ENCODE measurements around the gene UHRF1.
"Not testable (repeated sequence)": the region's sequence is repeated elsewhere in the genome, so short reads cannot be mapped to it uniquely, and the experiment has no call there.

Gene UHRF1

DNA sequence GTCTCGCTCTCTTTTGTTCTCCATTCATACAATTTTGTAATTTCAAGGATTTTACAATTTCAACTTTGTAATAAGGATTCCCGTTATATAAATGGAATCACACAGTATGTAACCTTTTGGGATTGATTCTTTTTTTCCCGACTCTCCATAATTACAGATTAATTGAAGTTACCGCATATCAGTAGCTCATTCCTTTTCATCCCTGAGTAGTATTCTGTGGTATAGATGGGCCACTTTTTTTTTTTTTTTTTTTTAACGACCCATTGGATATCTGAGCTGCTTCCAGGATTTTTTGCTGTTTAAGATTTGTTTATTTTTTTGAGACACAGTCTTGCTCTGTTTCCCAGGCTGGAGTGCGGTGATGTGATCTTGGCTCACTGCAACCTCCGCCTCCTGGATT is 27.8 kb downstream of the UHRF1 start:
- Histone ChIP-seq H3K4me2 (no peak overlapping the region), H3K27ac (no peak overlapping the region), H3K79me2 (ENCODE audit: insufficient read depth, low read depth) (no peaks in the 10 kb centered on the region), H3K4me1 (ENCODE audit: low read depth, poor library complexity, severe bottlenecking) (no peaks in the 10 kb centered on the region), H3K9ac (no peak overlapping the region), H3K36me3 (ENCODE audit: insufficient read depth) (peaks cover 3% of the 10 kb centered on the region; the same call in 1 of the 2 replicates), H3K4me3 (IDR thresholded peaks at IDR 0.05; ENCODE audit: insufficient read depth, low read depth, low read length) (no peak overlapping the region), H4K20me1 (ENCODE audit: insufficient read depth) (0 out of 2 replicates have a peak, but pooled peaks cover 5% of the 10 kb centered on the region), H3K27me3 (ENCODE audit: insufficient read depth, low read depth) (no peaks in the 10 kb centered on the region), H2AFZ (ENCODE audit: low read depth) (no peak overlapping the region)
- TF ChIP-seq, protein P1, sequence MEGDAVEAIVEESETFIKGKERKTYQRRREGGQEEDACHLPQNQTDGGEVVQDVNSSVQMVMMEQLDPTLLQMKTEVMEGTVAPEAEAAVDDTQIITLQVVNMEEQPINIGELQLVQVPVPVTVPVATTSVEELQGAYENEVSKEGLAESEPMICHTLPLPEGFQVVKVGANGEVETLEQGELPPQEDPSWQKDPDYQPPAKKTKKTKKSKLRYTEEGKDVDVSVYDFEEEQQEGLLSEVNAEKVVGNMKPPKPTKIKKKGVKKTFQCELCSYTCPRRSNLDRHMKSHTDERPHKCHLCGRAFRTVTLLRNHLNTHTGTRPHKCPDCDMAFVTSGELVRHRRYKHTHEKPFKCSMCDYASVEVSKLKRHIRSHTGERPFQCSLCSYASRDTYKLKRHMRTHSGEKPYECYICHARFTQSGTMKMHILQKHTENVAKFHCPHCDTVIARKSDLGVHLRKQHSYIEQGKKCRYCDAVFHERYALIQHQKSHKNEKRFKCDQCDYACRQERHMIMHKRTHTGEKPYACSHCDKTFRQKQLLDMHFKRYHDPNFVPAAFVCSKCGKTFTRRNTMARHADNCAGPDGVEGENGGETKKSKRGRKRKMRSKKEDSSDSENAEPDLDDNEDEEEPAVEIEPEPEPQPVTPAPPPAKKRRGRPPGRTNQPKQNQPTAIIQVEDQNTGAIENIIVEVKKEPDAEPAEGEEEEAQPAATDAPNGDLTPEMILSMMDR (conservative IDR thresholded peaks at IDR 0.05; ENCODE audit: low read depth, low read length), result no peak

DNA sequence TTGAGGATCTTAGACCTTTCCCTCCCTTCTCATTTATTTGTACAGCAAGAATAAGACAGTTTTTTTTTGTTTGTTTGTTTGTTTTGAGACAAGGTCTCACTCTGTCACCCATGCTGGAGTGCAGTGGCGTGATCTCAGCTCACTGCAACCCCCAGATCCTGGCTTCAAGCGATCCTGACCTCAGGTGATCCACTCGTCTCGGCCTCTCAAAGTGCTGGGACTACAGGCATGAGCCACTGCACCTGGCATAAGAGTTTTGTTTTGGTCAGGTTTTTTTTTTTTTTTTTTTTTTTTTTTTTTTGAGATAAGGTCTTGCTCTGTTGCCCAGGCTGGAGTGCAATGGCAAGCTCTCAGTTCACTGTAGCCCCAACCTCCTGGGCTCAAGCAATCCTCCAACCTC is 29.2 kb downstream of the UHRF1 start:
- H3K36me3 ChIP-seq (ENCODE audit: insufficient read depth); H3K4me2 ChIP-seq; H2AFZ ChIP-seq (ENCODE audit: low read depth); H3K27me3 ChIP-seq (ENCODE audit: insufficient read depth, low read depth); H3K4me1 ChIP-seq (ENCODE audit: low read depth, poor library complexity, severe bottlenecking); H4K20me1 ChIP-seq (ENCODE audit: insufficient read depth); H3K27ac ChIP-seq; H3K9ac ChIP-seq; H3K79me2 ChIP-seq (ENCODE audit: insufficient read depth, low read depth); H3K4me3 ChIP-seq (IDR thresholded peaks at IDR 0.05; ENCODE audit: insufficient read depth, low read depth, low read length): not testable (repeated sequence)

DNA sequence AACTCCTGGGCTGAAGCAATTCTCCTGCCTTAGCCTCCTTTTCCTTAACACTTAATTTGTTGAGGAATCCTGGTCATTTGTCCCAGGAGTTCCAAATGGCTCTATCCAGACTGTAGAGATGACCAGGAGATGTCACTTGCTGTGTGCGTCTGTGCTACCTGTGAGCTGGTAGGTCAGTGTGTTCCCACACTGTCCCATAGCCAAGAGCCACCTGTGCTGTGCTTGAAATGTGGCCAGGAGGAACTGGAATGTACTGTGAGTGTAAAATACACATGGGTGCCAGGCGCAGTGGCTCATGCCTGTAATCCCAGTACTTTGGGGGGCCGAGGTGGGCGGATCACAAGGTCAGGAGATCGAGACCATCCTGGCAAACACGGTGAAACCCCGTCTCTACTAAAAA is 30.2 kb downstream of the UHRF1 start:
- Histone ChIP-seq H3K27me3 (ENCODE audit: insufficient read depth, low read depth) (no peaks in the 10 kb centered on the region), H3K9ac (no peak overlapping the region), H3K79me2 (ENCODE audit: insufficient read depth, low read depth) (no peaks in the 10 kb centered on the region), H4K20me1 (ENCODE audit: insufficient read depth) (0 out of 2 replicates have a peak, but pooled peaks cover 2% of the 10 kb centered on the region), H3K4me2 (no peak overlapping the region), H3K4me3 (IDR thresholded peaks at IDR 0.05; ENCODE audit: insufficient read depth, low read depth, low read length) (no peak overlapping the region), H2AFZ (ENCODE audit: low read depth) (no peak overlapping the region), H3K4me1 (ENCODE audit: low read depth, poor library complexity, severe bottlenecking) (no peaks in the 10 kb centered on the region), H3K36me3 (ENCODE audit: insufficient read depth) (no peaks in the 10 kb centered on the region; the same call in 1 of the 2 replicates), H3K27ac (no peak overlapping the region)
- TF ChIP-seq, protein P1 (conservative IDR thresholded peaks at IDR 0.05; ENCODE audit: low read depth, low read length), result no peak

DNA sequence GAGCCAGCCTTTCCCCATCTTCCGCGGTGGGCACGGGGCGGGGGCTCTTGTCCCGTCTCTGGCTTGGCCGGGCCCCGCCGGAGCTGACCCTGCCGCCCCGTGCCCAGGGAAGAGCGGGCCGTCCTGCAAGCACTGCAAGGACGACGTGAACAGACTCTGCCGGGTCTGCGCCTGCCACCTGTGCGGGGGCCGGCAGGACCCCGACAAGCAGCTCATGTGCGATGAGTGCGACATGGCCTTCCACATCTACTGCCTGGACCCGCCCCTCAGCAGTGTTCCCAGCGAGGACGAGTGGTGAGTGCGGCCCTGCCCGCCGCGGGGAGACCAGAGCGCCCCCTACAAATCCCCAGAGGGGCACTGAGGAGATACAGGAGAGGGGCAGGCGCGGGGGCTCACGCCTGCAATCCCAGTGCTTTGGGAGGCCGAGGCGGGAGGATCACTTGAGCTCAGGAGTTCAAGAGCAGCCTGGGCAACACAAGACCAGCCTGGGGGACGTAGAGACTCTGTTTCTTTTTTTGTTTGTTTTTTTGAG is 32.4 kb downstream of the UHRF1 start:
- not testable (repeated sequence) for H3K79me2 ChIP-seq (ENCODE audit: insufficient read depth, low read depth); H3K36me3 ChIP-seq (ENCODE audit: insufficient read depth)

DNA sequence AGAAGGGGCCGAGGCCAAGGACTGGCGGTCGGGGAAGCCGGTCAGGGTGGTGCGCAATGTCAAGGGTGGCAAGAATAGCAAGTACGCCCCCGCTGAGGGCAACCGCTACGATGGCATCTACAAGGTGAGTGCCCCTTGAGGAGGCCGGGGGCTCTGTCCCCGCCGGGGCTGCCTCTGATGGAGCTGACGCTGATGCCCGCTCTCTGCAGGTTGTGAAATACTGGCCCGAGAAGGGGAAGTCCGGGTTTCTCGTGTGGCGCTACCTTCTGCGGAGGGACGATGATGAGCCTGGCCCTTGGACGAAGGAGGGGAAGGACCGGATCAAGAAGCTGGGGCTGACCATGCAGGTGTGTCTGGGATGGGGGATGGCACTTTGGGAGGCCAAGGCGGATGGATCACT is 41.3 kb downstream of the UHRF1 start:
- not testable (repeated sequence) for H3K9ac ChIP-seq; H3K4me1 ChIP-seq (ENCODE audit: low read depth, poor library complexity, severe bottlenecking); H3K36me3 ChIP-seq (ENCODE audit: insufficient read depth); H4K20me1 ChIP-seq (ENCODE audit: insufficient read depth); H3K27me3 ChIP-seq (ENCODE audit: insufficient read depth, low read depth); H2AFZ ChIP-seq (ENCODE audit: low read depth); H3K27ac ChIP-seq; H3K79me2 ChIP-seq (ENCODE audit: insufficient read depth, low read depth); H3K4me2 ChIP-seq; H3K4me3 ChIP-seq (IDR thresholded peaks at IDR 0.05; ENCODE audit: insufficient read depth, low read depth, low read length)

More for the DNA sequence above, 32.4 kb downstream of the UHRF1 start:
- not testable (repeated sequence) for H3K4me3 ChIP-seq (IDR thresholded peaks at IDR 0.05; ENCODE audit: insufficient read depth, low read depth, low read length); H3K4me2 ChIP-seq; H4K20me1 ChIP-seq (ENCODE audit: insufficient read depth); H2AFZ ChIP-seq (ENCODE audit: low read depth); H3K4me1 ChIP-seq (ENCODE audit: low read depth, poor library complexity, severe bottlenecking); H3K9ac ChIP-seq; H3K27me3 ChIP-seq (ENCODE audit: insufficient read depth, low read depth); H3K27ac ChIP-seq

DNA sequence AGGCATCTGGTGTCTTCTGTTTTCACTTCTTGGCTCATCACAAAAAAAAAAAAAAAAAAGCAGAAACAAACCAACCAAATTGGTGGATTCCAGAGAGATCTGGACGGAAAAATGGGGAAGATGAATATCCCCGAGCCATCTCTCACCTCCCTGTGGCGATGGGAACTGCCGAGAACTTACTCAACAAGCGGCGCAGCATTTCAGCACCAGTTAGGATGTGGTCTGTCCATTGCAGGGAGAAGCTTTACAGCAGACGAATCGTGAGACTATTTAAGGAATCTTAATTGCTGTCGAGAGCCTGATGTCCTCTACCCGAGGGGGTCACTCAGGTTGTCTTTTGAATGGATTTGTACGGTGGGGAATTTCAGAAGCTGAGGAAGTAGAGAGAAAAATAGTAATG is 42.4 kb downstream of the UHRF1 start:
- Histone ChIP-seq H3K36me3 (ENCODE audit: insufficient read depth) (0 out of 2 replicates have a peak, but pooled peaks cover 6% of the 10 kb centered on the region), H4K20me1 (ENCODE audit: insufficient read depth) (no peaks in the 10 kb centered on the region), H3K9ac (no peak overlapping the region), H3K4me1 (ENCODE audit: low read depth, poor library complexity, severe bottlenecking) (no peaks in the 10 kb centered on the region), H3K27me3 (ENCODE audit: insufficient read depth, low read depth) (no peaks in the 10 kb centered on the region), H2AFZ (ENCODE audit: low read depth) (no peak overlapping the region), H3K4me3 (IDR thresholded peaks at IDR 0.05; ENCODE audit: insufficient read depth, low read depth, low read length) (no peak overlapping the region), H3K4me2 (no peak overlapping the region), H3K79me2 (ENCODE audit: insufficient read depth, low read depth) (no peaks in the 10 kb centered on the region), H3K27ac (no peak overlapping the region)
- TF ChIP-seq, protein P1 (conservative IDR thresholded peaks at IDR 0.05; ENCODE audit: low read depth, low read length), result no peak
